Hematopoietic multipotent progenitor cell treated with erythropoietin and hydrocortisone succinate and interleukin-3 and kit ligand, for 6 days (in vitro differentiated cells): ENCODE data around the gene ENO1.
"Not testable (repeated sequence)": the region's sequence is repeated elsewhere in the genome, so short reads cannot be mapped to it uniquely, and the experiment has no call there.

ENCODE experiments used
- DNase-seq: peaks from one replicate; pipeline ENCODE4 v3.0.0-alpha.2; 2015

The ENO1 gene

DNA sequence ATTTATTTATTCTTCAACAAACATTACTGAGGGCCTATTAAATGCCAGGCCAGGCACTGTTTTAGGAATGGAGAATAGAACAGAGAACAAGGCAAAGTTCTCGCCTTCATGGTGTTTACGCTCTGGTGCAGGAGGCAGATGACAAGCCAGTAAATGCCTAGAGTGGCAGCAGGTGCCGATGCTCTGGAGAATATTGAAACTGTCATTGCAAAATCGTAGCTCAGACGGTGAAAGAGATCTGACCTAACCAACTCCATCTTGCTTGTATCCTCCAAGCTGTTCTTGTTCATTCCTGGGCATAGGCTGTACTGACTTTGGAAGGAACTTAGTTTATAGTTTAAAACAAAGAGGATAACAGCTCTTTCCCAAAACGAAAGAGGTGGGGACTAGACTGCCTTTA, 13.5 kb upstream of the ENO1 start:
- DNase-seq, result no peak

DNA sequence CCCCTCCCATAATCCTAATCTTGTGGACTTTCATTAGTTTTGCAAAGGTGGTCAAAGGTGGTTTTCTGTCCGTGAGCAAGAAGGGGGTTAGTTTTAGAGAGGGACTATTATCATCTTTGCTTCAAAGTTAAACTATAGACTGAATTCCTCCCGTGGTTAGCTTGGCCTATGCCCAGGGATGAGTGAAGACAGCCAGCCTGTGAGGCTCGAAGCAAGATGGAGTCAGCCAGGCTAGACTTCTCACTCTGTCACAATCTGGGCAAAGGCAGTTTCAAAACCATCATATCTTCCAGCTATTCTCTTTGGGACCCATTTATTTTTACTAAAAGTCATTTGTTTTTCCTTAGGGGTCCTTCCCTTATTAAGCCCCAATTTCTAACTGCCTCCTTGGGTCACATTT, 12.9 kb upstream of the ENO1 start:
- no peak for DNase-seq

DNA sequence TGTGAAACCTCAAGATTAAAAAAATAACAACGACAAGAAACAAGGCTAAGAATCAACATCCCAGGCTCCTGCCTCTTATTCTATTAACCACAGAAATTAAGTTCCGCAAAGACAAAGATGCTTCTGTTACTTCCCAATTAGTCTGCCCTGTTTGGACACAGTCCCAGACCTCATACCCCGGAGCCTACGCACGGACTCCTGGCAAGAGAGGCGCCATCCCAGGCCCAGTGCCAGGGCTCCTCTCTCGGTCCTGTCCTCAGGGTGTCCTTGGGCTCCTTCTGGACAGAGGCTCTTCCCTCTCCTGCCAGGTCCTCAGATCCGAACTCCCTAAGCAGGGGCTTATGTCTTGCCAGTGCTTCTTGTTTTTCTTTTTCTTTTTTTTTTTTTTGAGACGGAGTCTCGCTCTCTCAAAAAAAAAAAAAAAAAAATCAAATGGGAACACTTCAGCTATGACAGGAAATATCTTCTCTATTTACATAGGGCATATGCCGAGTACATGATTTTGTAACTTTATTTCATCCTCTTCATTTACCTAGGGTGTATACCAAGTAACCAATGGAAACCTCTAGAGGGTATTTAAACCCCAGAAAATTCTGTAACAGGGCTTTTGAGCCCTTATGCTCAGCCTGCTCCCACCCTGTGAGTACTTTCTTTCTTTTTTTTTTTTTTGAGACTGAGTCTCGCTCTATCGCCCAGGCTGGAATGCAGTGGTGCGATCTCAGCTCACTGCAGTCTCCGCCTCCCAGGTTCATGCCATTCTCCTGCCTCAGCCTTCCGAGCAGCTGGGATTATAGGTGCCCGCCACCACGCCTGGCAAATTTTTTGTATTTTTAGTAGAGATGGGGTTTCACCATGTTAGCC, 11.7 kb upstream of the ENO1 start:
- DNase-seq, result no peak

DNA sequence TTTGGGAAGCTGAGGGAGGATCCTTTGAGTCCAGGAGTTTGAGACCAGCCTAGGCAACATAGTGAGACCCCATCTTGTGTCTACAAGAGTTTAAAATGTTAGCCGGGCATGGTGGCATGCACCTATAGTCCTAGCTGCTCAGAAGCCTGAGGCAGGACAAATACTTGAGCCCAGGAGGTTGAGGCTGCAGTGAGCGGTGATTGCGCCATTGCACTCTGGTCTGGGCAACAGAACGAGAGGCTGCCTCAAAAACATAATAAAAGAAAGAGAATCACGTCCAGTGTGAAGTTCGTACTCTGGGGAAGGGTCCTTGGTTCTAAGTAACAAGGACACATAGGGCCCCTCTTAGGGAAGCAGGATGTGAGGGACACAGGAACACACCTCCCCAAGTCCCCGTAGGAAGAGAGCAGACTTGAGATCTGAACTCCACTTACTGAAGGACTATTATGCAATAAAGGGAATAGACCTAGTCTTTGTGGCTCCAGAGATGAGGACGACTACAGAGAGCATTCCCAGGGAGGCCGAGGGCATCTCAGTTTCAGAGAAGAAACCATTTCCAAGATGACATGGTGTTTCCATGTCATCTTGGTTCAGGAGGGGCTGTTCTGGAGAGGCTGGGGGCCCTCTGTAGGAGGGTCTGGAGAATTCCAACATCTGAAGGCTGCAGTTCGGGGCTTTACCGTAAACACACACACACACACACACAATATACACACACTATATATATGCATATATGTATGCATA, 10.8 kb upstream of the ENO1 start:
- no peak for DNase-seq

DNA sequence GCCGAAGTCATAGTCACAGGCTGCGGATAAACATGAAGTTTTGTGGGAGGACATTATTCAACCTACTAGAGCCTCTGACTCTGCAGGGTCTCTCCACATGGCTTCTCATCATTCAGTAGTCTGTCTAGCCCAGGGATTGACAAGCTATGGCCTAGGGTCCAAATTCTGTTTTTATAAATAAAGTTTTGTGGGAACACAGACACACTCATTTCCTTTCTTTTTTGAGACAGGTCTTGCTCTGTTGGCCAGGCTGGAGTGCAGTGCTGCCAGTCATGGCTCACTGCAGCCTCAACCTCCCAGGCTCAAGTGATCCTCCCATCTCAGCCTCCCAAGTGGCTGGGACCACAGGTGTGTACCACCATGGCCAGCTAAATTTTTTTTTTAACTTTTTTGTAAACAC, 8.1 kb upstream of the ENO1 start:
- DNase-seq, result no peak

DNA sequence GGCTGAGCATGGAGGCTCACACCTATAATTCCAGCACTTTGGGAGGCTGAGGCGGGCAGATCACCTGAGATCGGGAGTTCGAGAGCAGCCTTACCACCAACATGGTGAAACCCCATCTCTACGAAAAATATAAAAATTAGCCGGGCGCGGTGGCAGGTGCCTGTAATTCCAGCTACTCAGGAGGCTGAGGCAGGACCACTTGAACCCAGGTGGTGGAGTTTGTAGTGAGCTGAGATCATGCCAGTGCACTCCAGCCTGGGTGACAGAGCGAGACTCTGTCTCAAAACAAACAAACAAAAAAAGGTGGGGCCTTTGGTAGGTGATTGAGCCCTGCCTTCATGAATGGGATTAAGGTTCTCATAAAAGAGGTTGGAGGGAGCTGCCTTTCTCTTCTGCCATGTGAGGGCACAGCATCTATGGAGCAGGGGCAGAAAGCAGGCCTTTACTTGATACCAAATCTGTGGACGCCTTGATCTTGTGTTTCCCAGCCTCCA, 7.6 kb upstream of the ENO1 start:
- DNase-seq, result not testable (repeated sequence)

DNA sequence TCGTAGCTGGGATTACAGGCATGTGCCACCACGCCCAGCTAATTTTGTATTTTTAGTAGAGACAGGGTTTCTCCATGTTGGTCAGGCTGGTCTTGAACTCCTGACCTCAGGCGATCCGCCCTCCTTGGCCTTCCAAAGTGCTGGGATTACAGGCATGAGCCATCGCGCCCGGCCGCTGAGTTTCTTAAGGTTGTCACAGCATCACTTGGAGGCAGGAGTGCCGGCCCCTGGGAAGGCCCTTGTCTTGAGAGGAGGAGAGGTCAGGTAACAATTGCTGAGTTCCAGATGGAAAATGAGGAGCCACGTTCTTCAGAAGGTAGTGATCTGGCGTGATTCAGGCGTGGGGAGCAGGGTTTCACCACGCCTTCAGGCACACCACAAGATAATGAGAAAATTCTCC, 5.6 kb upstream of the ENO1 start:
- not testable (repeated sequence) for DNase-seq

DNA sequence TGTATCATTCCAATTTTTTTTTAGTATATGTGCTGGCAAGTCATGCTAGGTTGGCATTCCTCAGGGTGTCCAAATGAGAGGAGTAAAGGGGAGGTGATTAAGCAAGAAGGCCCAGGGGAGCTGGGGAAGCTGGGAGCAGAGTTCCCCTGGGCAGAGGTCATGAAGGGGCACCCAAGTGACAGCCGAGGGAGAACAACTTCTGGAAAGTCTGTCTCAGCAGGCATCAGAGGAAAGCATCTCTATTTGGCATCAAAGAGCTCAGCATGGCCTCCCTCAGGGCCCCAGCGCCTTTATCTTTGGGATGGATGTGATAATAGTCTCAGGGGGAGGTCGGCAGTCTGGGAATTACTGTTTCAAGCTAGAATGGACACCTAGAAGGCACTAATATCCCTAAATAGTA, 5.0 kb upstream of the ENO1 start:
- DNase-seq, result no peak

DNA sequence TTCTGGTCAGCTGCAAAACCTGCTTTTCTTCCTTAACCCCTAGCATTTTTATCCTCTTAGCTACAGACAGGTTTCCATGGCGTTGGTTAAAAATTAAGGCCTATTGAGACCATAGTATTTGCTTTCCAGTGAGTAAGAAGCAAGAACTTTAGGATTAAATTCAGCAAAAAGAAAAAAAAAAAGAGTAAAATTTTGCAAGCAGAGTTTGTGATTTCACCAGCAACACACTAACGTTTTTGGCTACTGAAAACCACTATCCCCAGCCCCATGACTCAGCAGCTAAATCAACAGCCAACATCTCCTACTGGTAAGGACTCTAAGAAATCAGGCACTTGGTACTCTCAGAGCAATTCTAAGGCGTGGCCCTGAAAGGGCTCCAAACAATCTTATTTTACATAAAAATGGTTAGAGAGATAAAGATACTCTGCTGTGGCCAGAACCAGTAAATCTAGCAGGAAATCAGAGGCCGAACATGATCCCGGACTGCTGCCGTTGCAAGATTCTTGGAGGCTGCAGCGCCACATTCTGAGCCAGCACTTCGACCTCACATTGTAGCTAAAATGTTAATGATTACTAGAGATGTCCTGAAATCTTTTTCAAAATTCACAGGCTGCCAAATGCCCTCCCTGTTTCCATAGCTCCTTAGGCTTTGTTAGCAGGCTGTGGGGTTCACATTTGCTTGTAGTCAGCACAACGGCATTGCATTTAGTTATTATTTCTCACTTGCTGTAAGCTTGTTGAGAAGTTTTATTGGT, 1.6 kb upstream of the ENO1 start:
- DNase-seq, result peak; percentile 97

DNA sequence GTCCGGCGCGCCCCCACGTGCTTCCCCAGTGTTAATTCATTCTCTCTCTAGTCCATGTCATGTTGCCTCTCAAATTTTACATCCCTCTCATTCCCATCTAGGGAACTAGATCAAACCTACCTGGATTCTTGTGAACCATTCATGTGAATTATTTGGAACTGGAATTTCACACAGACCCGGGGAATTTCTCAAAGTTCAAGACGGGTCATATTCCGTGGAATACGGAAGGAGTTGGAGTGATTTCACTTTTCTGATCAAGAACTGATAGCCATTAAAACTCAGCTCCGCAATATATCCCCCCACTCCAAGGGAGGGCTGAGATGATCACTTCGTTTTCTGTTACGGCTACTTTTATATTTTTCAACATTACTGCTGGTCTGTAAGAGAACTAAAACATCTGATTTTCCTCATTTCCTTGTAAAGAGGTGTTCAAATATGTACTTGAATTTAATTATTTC, 1.0 kb upstream of the ENO1 start:
- no peak for DNase-seq

DNA sequence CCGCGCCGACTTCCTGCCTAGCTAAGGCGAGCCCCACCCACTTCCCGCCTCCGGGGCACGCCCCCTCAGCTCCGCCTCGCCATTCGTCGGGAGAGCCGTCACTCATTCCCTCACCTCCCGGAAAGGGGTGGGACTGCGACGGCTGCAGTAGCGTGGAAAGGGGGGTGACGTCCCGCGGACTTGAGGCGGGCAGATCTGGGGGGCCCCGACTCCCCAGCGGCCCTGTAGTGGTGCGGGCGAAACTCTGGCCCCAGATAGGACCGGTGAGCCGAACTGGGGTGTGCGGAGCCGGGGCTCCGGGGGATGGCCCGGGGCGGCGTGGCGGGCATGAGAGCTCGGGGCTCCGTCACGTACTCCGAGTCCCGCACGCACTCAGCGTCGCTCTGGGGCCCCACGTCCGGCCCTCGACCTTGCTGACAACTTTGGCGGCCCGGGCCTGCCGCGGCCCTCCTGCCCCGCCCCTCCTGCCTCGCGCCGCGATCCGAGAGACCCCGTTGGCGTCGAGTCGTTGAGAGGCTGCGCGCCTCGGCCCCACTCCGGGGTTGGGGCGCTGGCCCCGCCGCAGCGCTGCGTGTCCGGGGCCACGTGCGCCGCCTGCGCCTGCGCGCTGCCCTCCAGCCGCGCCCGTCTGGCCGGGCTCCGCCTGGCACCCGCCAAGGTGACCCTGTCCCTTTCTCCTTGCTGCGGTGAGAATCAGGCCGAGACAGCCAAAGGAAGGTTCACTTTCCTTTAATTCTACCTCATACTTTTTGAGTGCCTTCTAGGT, 395 bp upstream of the ENO1 start:
- DNase-seq, result peak; percentile 96

DNA sequence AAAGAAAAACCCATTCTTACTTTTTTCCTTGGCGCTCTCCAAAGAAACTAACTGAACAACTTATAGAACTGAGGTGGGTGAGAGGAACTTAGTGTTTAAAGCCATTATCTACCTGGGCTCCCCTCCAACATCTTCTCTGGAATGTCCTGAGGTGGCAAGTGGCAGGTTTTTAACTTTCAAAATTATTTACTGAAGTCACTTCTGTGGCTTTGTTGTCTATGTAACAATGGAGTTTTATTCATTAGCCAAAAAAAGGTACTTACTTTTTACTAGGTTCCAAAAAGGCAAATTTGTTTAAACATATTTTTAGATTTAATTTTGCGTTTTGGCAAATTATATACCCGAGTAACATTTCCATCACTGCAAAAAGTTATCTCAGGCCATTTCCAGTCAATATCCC, 2.4 kb downstream of the ENO1 start:
- DNase-seq, result no peak

DNA sequence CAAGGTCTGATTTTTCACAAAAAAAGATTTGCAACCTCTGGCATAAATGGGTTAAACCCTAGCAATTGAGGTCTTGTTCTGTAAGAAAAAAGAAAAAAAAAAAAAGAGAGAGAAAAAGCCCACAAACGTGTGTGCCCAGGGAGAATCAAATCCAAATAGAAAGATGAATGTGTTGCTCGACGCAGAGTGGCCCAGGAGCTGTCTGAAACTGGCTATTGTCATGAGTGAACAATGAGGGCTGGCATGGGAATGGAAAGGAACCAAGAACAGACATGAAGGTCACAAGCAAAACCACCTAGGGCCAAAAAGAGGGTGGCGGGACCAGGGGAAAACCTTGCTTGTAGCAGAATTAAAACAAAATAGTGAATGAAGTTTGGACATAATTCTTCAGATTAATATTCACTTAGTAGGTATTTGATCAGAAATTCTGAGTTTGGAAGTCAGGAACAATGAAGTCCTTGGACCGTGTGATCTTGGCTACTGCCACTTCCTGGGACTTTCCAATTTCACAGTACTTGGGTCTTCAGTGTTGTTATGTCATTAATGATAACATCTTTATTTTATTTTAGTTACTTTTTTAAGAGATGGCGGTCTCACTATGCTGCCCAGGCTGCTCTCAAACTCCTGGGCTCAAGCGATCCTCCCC, 3.1 kb downstream of the ENO1 start:
- DNase-seq, result no peak

DNA sequence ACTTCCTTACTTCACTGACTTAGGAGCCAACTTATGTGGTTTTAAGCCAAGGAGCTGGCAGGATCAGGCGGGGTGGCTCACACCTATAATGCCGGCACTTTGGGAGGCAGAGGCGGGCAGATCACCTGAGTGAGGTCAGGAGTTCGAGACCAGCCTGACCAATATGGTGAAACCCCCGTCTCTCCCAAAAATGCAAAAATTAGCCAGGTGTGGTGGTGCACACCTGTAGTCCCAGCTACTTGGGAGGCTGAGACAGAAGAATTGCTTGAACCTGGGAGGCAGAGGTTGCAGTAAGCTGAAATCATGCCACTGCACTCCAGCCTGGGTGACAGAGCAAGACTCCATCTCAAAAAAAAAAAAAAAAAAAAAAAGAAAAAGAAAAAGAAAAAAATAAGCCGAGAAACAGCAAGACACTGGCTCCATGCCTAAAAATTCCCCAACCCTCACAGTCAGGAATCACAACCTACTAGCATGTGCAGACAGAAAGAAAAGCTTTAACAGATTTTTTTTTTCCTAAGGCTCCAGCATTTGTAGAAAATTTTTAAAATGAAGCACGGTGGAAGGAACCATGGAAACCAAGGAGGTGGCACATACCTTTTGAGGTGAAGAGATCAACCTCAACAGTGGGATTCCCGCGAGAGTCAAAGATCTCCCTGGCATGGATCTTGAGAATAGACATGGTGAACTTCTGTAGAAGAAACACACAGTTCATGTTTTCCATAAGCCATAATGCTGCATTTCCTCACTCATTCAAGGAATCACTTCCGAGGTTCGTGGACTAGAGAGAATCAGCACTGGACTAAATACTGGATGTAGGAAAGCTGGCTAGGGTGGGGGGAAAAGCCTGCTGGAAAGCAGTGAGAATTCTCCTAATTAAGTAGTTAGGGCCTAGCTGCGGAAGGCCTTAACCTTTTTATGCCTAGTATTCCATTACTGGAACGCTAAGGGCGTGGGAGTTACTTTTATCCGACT, 4.0 kb downstream of the ENO1 start:
- no peak for DNase-seq

DNA sequence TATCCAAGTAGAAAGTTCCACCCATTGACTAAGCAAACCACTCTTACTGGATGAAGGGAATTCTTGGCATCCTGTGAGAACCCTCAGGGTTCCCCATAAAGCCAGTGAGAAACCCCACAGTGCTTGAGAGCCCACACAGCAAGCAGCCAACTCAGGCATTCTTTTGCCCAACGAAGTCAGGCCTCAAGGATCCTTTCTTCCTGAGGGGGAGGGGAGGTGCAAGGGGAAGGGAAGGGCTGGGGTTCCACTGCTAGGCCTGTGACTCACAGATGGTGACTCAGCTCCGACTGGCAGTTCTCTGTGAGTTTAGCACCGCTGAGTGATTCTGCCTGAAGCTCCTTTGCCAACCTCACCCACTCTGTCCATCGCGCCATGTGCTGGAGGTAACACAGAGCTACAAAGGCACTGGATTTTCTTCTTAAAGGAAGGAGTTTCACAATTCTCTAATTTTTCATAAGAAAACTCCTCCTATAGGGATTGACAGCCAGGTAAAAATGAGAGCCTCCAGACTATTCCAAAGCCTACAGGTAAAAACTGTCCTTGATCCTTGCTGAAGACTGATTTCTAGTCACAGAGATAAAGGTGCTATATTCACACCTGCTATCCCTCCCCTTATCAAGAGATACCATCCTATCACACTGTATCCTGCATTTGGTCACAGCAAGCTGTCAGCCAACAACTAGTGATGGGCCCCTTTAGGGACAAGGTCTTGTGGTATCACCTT, 4.8 kb downstream of the ENO1 start:
- peak; percentile 95 for DNase-seq

DNA sequence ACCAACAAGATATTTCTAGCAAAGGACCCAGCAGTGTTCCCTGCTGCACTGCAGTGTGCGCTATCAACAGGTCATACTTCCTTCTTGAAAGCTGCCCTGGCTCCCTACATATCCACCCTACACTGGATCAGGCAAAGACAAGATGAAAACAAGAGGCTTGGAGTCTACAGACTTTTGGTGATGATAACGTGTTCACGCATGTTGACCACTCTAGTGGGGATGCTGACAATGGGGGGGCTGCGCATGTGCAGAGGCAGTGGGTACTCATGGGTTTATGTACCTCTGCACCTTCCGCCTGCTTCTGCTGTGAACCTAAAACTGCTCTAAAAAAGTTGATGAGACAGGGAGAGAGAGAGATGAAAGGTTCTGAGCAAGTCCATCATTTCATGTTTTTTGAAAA, 5.5 kb downstream of the ENO1 start:
- no peak for DNase-seq

DNA sequence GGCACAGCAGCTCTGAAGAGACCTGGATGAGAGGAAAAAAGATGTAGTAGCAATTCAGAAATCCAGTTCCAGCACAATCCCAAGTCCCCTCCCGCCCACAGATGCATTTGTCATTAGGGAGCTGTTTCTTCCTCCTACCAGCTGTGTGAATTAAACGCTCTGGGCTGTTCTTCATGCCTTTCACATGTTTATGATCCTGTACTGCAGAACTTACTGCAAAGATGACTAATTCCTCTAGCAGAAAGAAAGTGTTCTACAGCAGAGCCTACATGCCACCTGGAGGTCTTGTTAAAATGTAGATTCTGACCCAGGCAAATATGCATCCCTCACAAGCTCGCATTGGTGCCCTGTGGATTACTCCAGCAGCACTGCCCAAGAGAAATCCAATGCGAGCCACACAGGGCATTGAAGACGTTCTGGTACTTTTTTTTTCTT, 6.5 kb downstream of the ENO1 start:
- DNase-seq, result no peak

DNA sequence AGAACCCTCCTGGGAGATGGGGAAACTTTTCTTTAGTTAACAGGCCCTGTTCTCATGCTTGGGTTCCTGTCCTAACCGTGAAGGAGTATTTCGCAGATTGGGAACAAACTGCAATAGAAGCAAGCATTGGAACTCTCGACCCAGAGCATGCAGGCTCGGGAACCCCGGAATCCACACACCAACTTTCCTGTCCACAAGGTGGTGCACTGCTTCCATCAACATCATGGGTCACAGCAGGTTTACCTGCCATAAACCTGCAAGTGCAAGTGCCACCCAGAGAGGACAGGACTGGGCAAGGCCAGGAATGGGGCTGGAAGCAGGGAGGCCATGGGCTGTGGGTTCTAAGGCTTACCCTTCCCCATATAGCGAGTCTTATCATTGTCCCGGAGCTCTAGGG, 6.9 kb downstream of the ENO1 start:
- DNase-seq, result no peak

DNA sequence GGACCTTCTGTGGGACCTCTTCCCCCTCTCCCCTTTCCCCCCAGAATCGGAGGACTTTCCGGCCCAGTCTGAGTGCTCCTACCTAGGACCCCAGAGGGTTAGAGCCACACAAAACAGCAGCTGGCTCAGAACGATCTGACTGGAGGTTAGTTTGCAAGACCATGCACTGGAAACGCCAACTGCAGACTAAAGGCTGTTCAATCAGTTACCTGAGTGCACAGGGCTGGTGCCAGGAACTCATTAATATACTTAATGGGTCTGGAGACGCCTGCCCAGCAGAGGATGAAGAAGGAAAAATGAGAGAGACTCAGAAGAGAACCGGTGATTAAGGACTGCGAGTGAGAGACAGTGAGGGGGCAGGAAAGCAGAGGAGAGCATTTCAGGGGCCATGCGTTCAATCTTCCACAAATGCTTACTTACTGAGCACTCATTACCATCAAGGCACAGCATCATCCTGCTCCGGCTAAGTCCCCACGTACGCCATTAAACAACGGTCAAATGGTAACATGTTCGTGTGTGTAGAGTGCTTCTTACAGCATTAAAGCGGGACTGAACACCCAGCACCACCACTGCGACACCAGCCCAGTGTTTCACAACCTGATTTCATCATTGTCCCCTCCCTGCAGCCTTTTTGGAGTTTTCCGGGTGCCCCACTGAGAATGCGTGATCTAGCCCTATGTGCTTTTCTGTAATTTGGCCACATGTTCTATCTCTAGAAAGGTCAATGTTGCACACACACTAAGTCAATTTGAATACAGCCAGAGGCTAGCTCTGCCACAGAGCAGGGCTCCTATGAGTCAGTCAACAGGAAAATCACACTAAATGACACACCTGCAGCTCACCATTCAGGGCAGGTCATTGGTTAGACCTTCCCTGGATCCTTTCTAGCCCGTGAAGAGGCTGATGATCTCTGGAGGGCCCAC, 7.6 kb downstream of the ENO1 start:
- DNase-seq, result no peak
